ENCODE results near the gene AGL.

- no peak for TF ChIP-seq CTCF (IDR thresholded peaks at IDR 0.05)
- no peak for TF ChIP-seq EZH2 (IDR thresholded peaks at IDR 0.05)
- TF ChIP-seq EZH2phosphoT487 (IDR thresholded peaks at IDR 0.05) = no peak
Measured at GRCh38 chr1:99917214-99917613, 67.1 kb downstream of the AGL start.

Measured in neural progenitor cell (in vitro differentiated cells).